GM12878 (cell line): ENCODE data around the gene DCPS. TPM values are rescaled to one million over a fixed set of nuclear protein-coding genes. Genes with fewer than 3 reads are reported as not detected.
"Not testable (repeated sequence)": the region's sequence is repeated elsewhere in the genome, so short reads cannot be mapped to it uniquely, and the experiment has no call there.

Source experiments
- ATAC-seq: fragments of 200-7000 bp; cut with Tn5 transposase; 3 replicates; pipeline ENCODE4 v1.9.1; 2020; ENCODE audit warnings: mild to moderate bottlenecking, moderate library complexity
- BruUV-seq: library from RNA; stranded (reverse); fragments of 400-500 nt; replicated peaks from 2 replicates; lab custom pipeline; 2021; lab: Mats Ljungman, UMichigan
- CTCF ChIA-PET: fragments of 300-600 bp; sonication (Branson Sonifier 250); formaldehyde crosslinking; extraction: SDS; loops from one replicate; lab custom pipeline; 2021; ENCODE audit warnings: inconsistent platforms; lab: Yijun Ruan, JAX
- POLR2A ChIA-PET: fragments of 350-600 bp; formaldehyde crosslinking; extraction: SDS; loops from one replicate; lab custom pipeline; 2021; ENCODE audit warnings: inconsistent platforms; lab: Charles Lee
- RAD21 ChIA-PET: fragments of 300-600 bp; sonication (Branson Sonifier 250); formaldehyde crosslinking; loops from one replicate; lab custom pipeline; 2023; ENCODE audit warnings: antibody characterized with exemption; ENCODE audit not compliant: unreplicated experiment; lab: Charles Lee
- SMC1A ChIA-PET: fragments of 300-600 bp; sonication (Branson Sonifier 250); formaldehyde crosslinking; loops from one replicate; lab custom pipeline; 2023; ENCODE audit not compliant: unreplicated experiment, uncharacterized antibody; lab: Charles Lee
- DNase-seq: peaks from one replicate; pipeline ENCODE4 v3.0.0-alpha.2; 2011; ENCODE audit warnings: low read depth, low spot score
- FAIRE-seq: peaks from 3 replicates; lab custom pipeline; 2011; peaks lifted over from hg19 to GRCh38; lab: Jason Lieb, UNC
- H2AFZ ChIP-seq: 2 replicates; pipeline ENCODE4 v1.6.0; 2011; ENCODE audit warnings: low read depth, low read length, control low read depth; ENCODE audit not compliant: control insufficient read depth
- H3K27ac ChIP-seq: 2 replicates; pipeline ENCODE4 v1.5.1; 2011; ENCODE audit warnings: control low read depth; ENCODE audit not compliant: control insufficient read depth, insufficient read depth
- H3K27me3 ChIP-seq, 2 experiments: replicated peaks in 1 of 2; 2 replicates each; pipeline versions ENCODE4 v1.6.0 to v1.6.1; 2011; ENCODE audit warnings: low read length in 1 of 2; ENCODE audit not compliant: control insufficient read depth in 2 of 2, insufficient read depth in 2 of 2
- H3K36me3 ChIP-seq, 2 experiments: 2 replicates each; pipeline ENCODE4 v1.5.1; 2011; ENCODE audit warnings: low read length in 1 of 2; ENCODE audit not compliant: control insufficient read depth in 2 of 2, insufficient read depth in 2 of 2
- H3K4me1 ChIP-seq: 2 replicates; pipeline ENCODE4 v1.6.1; 2011; ENCODE audit warnings: mild to moderate bottlenecking, low read length, moderate library complexity, mixed read lengths; ENCODE audit not compliant: control insufficient read depth, insufficient read depth
- H3K4me2 ChIP-seq: 2 replicates; pipeline ENCODE4 v1.6.0; 2011; ENCODE audit warnings: control low read depth; ENCODE audit not compliant: control insufficient read depth, insufficient read depth
- H3K4me3 ChIP-seq: fragments of 200-600 bp; sonication (generic); 2 replicates; pipeline ENCODE4 v1.5.1; 2016
- H3K79me2 ChIP-seq: 2 replicates; pipeline ENCODE4 v1.6.0; 2011; ENCODE audit warnings: low read length; ENCODE audit not compliant: control insufficient read depth, insufficient read depth
- H3K9ac ChIP-seq: 2 replicates; pipeline ENCODE4 v1.8.0; 2011; ENCODE audit warnings: low read length, control low read depth, mixed read lengths; ENCODE audit not compliant: control insufficient read depth, insufficient read depth
- H3K9me3 ChIP-seq: replicated peaks from 3 replicates; pipeline ENCODE4 v1.5.1; 2011; ENCODE audit warnings: mild to moderate bottlenecking, low read length; ENCODE audit not compliant: control insufficient read depth, insufficient read depth
- H4K20me1 ChIP-seq: 2 replicates; pipeline ENCODE4 v1.6.0; 2011; ENCODE audit not compliant: control insufficient read depth, insufficient read depth
- WGBS: methylation state at CpG from one replicate; pipeline ENCODE4 v1.1.6; 2016; ENCODE audit warnings: low lambda C conversion rate; ENCODE audit not compliant: insufficient replicate concordance, insufficient coverage; ENCODE audit errors: missing lambda C conversion rate; 5-methylcytosine and 5-hydroxymethylcytosine counted together
- in situ Hi-C: fragments of 300-500 bp; cut with MboI; formaldehyde crosslinking; loops from 9 replicates; pipeline ENCODE4 v1.14.3; 2018; ENCODE audit warnings: mixed read lengths
- intact Hi-C: fragments of 100-400 bp; cut with micrococcal nuclease; formaldehyde crosslinking; loops from one replicate; pipeline ENCODE4 v1.14.2; 2022; ENCODE audit not compliant: unreplicated experiment
- polyA plus RNA-seq, 11 experiments: library from polyadenylated mRNA; depleted of rRNA in 4 of 11; unstranded in 6 of 11; stranded (reverse) in 5 of 11; fragments of >200 nt; fragmentation: Nextera tagmentation in 4 of 11; fragmentation: Illumina TruSeq in 1 of 11; extraction: Ambion mirVana in 4 of 11; extraction: Trizol in 1 of 11; gene quantifications; 1 replicate in 1 of 11; 2 replicates in 10 of 11; pipeline versions ENCODE4 v1.2.1 to v1.2.3, GENCODE V29; 2011 to 2016; ENCODE audit warnings: inconsistent platforms in 2 of 11, missing spikeins in 2 of 11, low read depth in 1 of 11
- total RNA-seq, 4 experiments: library from RNA; depleted of rRNA in 3 of 4; stranded (reverse); fragments of >200 nt in 3 of 4; fragmentation: Illumina TruSeq in 1 of 4; extraction: Trizol in 1 of 4; gene quantifications; 2 replicates each; pipeline versions ENCODE4 v1.2.1 to v1.2.3, GENCODE V29; 2013 to 2021

Gene DCPS
- total and polyA plus RNA-seq, 10 of the 15 experiments (the other 5 are each of a cell fraction or from before 2014, with no cell fraction given) = 23.5 to 101 (median 67.4) TPM

GRCh38 chr11:126366823-126367654 lies 63.2 kb downstream of the DCPS start:
- FAIRE-seq = peak; percentile 62
- DNase-seq, POLR2A ChIA-PET, RAD21 ChIA-PET, H3K4me2 ChIP-seq, SMC1A ChIA-PET, BruUV-seq, H3K36me3 ChIP-seq, in situ Hi-C loops, H2AFZ ChIP-seq, H3K27ac ChIP-seq, intact Hi-C loops, H3K79me2 ChIP-seq, ATAC-seq, H4K20me1 ChIP-seq, H3K4me1 ChIP-seq, H3K27me3 ChIP-seq, H3K9me3 ChIP-seq, CTCF ChIA-PET, H3K4me3 ChIP-seq, H3K9ac ChIP-seq: not testable (repeated sequence)
- 49% methylated on average over 12 of the region's 14 CpGs for WGBS

GRCh38 chr11:126367806-126368205 lies 63.9 kb downstream of the DCPS start:
- SMC1A ChIA-PET, intact Hi-C loops, H3K9me3 ChIP-seq, DNase-seq, ATAC-seq, H3K79me2 ChIP-seq, in situ Hi-C loops, H3K36me3 ChIP-seq, H3K4me3 ChIP-seq, RAD21 ChIA-PET, H3K27ac ChIP-seq, POLR2A ChIA-PET, FAIRE-seq, H3K4me1 ChIP-seq, BruUV-seq, H3K4me2 ChIP-seq, H3K27me3 ChIP-seq, H4K20me1 ChIP-seq, H2AFZ ChIP-seq, CTCF ChIA-PET, H3K9ac ChIP-seq: not testable (repeated sequence)
- 81% methylated on average over 5 of the region's 5 CpGs for WGBS

- DNase-seq, FAIRE-seq, H3K4me2 ChIP-seq, H3K27ac ChIP-seq, H3K4me1 ChIP-seq, RAD21 ChIA-PET, H3K9me3 ChIP-seq, intact Hi-C loops, H3K27me3 ChIP-seq, H3K4me3 ChIP-seq, H3K36me3 ChIP-seq, H3K9ac ChIP-seq, SMC1A ChIA-PET, CTCF ChIA-PET, BruUV-seq, in situ Hi-C loops, H4K20me1 ChIP-seq, H2AFZ ChIP-seq, POLR2A ChIA-PET, H3K79me2 ChIP-seq: not testable (repeated sequence)
- ATAC-seq = peak; percentile 35; the same call in 2 of the 3 replicates
- WGBS = 34% methylated on average over 10 of the region's 11 CpGs
Observed at GRCh38 chr11:126368336-126369119, 64.7 kb downstream of the DCPS start.
